Fibroblast of skin of right quadriceps (primary cell): Measurements from ENCODE around the gene ZNF625.
A peak's percentile ranks its signal among the peaks of the same experiment; 100 is the strongest.

Experiments used
- DNase-seq: peaks from one replicate; pipeline ENCODE4 v3.0.0-alpha.2; 2013

ZNF625 gene

GRCh38 chr19:12156223-12157058 lies at the start of gene ZNF625:
TSS of gene ZNF625 (minus strand) at chr19:12156734. CDS start at chr19:12156558, 176 bp downstream.
- DNase-seq: peak; percentile 86

DNA sequence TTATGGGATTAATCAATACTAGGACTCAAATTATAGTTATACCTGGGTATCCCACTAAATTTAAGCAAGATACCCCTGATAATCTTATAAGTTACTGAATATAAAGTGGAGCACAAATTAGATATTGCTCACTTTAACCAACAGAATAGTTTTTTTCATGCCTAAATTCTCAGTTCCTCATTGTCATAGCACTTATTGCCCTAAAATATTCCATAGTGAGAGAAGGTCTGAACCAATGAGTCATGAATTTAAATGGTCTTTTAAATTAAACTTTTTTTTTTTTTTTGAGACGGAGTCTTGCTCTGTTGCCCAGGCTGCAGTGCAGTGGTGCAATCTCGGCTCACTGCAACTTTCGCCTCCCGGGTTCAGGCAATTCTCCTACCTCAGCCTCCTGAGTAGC lies 48.8 kb upstream of the ZNF625 start:
- DNase-seq: no peak

GRCh38 chr19:12202250-12202649 lies 45.7 kb upstream of the ZNF625 start:
- DNase-seq: no peak

- DNase-seq: no peak
Measured at GRCh38 chr19:12199757-12200419, 43.4 kb upstream of the ZNF625 start.

DNA sequence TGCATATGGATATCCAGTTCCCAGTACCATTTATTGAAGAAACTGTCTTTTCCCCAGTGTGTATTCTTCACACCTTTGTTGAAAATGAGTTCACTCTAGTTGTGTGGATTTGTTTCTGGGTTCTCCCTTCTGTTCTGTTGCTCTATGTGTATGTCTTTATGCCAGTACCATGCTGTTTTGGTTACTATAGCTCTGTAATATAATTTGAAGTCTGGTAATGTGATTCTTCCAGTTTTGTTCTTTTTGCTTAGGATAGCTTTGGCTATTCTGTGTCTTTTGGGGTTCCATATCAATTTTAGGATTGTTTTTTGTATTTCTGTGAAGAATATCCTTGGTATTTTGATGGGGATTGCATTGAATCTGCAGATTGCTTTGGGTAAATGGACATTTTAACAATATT lies 41.6 kb upstream of the ZNF625 start:
- DNase-seq: no peak

DNA sequence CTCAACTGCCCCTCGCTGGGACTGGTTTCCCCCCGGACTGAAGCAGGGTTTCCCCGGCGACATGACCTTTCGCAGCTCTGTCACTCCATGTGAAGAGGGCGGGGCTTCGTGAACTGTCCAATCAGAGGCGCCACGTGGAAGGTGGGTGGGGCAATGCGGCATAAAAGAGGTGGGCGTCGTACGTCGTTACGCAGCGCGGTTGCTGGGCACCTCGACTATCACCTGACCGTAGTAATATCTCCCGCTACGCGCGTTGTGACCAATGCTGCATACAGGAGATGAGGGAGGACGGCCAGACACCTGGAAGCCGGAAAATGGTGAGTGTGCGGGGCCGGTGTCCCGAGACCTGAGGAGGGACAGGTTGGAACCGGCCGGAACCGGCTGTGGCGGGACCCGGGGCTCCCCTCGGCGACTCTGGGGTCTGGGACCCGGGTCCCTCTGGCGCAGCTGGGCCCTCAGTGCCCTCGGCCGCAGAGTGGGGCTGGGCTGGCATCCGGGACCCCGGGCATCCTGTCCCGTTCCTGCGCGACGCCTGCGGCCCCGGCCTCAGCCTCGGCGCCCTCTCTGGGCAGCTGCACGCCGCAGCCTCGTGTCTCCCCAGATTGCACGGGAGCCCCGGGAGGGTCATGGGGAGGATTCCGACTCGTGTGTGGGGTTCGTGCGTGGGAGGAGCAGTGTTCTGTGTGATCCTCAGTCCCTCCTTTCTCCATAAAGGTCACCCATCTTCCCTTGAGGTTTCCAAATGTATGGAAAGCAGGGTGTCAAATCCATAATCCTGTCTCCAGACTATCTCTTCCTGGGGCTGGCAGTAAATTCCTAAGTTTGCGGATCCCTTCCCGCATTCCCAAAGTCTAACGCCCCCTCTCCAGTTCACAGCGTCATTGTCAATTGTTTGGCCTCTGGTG lies 38.5 kb upstream of the ZNF625 start:
- peak; percentile 63 for DNase-seq

GRCh38 chr19:12187625-12188024 lies 31.1 kb upstream of the ZNF625 start:
- DNase-seq: no peak

DNA sequence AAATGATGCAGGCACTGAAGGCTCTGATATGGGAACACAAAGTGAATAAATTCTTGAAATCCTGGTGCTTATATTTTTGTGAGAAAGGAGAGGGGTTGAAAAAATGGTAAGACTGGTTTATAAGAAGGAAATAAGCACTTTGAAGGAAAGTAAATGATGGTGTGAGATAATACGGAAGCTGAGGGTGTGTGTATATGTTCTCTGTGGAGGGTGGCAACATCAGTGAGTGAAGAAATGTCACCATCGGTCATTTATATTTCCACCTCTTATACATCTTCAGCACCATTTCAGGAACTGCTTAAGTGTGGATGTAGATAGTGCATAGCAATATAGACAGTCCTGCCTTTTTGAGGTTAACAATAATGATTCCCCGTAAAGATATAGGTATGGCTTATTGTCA lies 23.8 kb upstream of the ZNF625 start:
- no peak for DNase-seq

GRCh38 chr19:12166626-12167025 lies 10.1 kb upstream of the ZNF625 start:
- no peak for DNase-seq

- DNase-seq: no peak
Measured at GRCh38 chr19:12163826-12164225, 7.3 kb upstream of the ZNF625 start.

DNA sequence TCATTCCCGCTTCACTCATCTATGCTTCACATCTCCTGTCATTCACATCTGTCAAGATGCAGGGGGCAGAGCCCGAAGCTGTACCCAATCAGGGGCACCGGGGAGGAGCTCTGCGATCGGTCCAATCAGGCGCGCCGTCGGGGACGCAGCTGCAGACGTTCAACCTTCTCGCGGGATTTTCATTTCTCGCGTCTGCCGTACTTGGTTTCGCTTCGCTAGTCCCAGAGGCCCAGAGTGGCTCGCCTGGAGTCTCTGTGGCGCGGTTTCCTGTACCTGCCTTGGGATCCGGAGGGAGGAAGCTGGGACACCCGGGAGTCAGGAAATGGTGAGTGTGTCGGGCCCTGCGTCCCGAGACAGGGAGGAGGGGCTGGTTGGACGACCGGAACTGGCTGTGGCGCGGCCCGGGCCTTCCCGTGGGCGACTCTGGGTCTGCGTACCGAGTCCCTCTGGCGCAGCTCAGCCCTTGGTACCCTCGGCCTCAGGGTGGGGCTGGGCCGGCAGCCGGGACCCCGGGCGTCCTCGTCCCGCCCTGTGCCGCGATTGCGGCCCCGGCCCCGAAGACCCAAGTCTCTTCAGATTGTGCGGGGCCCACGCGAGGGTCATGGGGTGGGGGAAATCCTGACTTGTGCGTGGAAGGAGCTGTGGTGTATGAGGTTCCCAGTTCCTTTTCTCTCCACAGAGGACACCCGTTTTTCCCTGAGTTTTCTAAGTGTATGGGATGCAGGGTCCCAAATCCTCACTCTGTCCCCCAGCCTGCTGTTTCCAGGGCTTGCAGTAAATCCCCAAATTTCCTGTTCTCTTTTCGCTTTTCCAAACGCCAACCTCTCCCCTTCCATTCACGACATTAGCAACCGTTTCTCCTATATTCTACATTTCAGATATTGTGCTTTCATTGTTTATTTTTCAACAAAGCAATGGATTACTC lies 6.6 kb upstream of the ZNF625 start, which contains the start of gene ZNF136:
Gene ZNF136, plus strand, starts transcription at position 215 of the 925 bp plus-strand sequence. Its CDS starts 108 bp downstream, at position 323.
- peak; percentile 94 for DNase-seq

DNA sequence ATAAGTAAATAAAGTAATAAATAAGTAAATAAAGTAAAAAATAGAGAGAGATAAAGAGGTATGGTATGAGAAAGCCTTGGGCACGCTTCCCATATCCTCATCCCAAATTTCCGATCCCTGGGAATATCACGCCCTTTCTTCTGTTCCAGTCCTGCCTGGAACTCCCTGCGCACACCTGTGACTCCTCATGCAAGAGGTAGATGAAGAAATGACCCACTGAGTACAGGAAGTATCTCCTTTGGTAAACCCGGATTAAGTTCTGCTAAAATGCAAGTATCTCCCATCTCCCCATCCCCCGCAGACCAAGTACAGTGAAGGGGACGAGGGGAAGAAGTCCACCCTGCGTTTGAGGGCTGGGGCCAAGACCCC lies 6.0 kb upstream of the ZNF625 start:
- no peak for DNase-seq

- no peak for DNase-seq
Measured at GRCh38 chr19:12159773-12160414, 3.4 kb upstream of the ZNF625 start.

GRCh38 chr19:12155324-12155860 lies 1.1 kb downstream of the ZNF625 start:
- no peak for DNase-seq

DNA sequence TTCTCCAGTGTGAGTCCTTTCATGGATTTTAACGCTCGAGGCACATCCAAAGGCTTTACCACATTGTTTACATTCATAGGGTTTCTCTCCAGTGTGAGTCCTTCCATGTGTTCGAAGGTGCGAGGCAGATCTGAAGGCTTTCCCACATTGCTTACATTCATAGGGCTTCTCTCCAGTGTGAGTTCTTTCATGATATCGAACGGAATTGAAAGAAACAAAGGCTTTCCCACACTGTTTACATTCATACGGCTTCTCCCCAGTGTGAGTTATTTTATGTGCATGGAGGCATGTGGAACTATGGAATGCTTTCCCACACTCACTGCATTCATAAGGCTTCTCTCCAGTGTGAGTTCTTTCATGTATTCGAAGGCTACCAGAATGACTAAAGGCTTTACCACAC lies 11.2 kb downstream of the ZNF625 start:
- no peak for DNase-seq

DNA sequence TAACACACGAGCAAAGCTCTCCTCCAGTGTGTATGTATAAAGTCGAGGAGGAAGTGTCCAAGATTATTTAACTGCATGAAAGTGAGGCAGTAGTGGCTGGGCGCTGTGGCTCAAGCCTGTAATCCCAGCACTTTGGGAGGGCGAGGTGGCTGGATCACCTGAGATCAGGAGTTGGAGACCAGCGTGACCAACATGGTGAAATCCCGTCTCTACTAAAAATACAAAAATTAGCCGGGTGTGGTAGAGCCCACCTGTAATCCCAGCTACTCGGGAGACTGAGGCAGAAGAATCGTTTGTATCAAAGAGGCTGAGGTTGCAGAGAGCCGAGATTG lies 15.2 kb downstream of the ZNF625 start:
- no peak for DNase-seq

DNA sequence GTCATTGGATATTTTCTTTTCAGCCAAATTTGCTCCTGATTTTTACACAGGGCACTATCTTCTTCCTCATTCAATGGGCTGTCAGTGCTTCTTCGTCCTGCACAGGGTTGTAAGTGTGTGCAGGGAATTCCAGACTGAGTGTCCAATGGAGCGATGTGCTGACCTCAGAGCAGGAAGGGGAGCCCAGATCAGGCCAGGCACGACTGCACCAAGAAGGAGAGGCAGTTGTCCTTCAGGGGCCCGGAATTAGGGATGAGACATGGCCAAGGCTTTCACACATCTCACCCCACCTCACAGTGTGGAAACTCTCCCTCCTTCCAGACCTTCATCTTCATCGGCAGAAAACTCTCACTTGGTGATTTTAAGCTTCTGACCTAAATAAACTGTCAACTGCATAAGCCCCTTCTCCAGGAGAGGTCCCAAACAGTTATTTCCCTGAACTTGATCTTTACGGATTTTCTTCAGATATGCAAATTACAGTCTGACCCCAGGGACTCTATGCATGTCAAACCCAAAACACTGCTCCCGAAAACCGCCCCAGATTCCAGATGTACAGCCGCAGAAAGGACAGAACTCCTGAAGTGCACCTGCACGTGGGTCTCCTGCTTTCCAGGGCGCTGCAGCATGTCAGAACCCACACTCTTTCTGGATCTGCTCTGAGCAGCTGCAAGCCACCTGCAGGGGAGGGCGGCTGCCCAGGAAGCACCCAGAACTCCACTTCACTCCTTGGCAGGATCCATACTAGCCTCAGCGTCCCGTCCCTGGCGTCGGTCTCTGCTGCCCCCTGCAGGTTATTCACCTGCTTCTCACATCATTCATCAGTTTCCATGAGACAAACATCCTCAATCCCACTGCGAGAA lies 15.8 kb downstream of the ZNF625 start:
- peak; percentile 78 for DNase-seq

- DNase-seq: peak; percentile 89
Measured at GRCh38 chr19:12139885-12140544, 16.5 kb downstream of the ZNF625 start, which contains the start of gene ZNF20. TSS of gene ZNF20 (minus strand) at chr19:12140350. CDS start at chr19:12140182, 168 bp downstream.

DNA sequence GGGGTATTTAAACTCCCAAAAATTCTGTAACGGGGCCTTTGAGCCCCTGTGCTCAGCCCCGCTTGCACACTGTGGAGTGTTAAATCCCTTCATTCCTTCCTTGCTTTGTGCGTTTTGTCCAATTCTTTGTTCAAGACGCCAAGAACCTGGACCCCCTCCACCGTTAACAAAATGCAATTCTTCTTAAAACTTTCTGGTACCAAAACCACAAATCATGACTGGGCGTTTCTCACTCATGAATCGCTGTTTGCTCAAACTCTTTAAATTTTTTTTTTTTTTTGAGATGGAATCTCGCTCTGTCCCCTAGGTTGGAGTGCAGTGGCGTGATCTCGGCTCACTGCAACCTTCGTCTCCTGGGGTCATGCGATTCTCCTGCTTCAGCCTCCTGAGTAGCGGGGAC lies 17.3 kb downstream of the ZNF625 start:
- no peak for DNase-seq
